ENCODE measurements around the gene GAD1.

The GAD1 gene

DNA sequence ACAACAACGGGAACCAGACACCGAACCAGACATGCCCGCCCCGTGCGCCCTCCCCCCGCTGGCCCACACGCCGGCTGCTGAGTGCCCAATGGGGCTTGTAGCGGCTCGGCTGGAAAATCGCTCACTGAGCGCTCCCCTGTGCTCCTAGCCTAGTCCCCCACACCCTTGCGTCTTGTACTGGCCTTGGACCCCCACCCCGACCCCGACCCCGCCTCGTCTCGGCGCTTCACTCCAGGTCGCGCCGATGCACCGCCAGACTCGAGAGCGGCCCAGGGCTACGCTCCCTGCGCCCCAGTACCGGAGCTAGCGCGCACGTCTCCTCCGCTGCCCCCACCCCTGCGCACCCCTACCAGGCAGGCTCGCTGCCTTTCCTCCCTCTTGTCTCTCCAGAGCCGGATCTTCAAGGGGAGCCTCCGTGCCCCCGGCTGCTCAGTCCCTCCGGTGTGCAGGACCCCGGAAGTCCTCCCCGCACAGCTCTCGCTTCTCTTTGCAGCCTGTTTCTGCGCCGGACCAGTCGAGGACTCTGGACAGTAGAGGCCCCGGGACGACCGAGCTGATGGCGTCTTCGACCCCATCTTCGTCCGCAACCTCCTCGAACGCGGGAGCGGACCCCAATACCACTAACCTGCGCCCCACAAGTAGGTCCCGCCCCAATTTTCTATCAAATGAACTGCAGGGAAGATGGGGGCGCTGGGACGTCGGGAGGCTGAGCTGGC, 1.5 kb downstream of the GAD1 start:
- no peak for DNase-seq (ENCODE audit: low read depth in 2 of 2)

- no peak for DNase-seq (ENCODE audit: low read depth in 2 of 2)
These were observed 2.2 kb downstream of the GAD1 start for GRCh38 chr2:170818752-170819470.

DNA sequence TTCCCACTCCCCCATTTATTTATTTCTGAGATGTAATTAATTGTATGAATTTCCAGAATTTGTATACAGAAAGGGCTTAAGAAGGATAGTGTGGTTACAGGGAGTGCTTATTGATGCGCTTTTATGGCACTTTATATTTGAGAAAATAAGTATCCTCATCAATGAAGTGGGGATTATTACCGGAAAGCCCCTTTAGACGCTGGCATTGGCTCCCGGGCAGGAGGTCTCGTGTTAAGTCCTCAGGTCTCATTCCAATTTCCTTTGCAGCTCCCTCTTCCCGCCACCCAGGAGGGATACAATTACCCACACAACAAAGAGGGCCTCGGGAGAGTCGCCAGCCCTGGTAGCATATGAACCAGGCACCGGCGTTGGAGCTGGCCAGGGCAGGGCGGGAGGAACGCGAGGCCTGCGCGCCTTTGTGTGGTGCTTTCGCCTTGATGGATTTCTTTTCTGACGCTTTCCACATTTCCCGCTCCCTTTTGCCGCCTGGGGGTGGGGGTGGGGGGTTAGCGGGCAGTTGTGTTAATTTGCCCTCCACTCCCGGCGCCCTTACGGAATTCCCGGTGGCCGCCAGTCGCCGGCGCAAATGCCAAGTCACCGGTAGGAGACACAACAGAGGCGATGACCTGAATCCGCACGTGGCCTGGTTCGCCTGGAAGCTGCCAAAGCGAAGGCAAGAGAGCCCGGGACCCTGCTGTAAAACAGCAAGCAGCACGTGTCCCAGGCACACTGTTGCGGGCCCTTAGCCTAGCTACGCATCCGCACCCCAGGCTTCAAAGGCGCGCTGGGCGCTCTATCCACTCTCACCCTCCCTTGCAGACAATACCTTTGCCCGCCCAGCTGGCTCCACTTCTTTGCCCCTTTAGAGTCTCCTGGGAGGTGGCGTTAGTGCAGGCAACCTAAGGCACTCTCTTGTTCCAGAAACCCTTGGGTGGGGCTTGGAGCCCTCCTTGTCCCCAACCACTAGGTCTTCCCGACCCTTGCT, 3.3 kb downstream of the GAD1 start:
- no peak for DNase-seq (ENCODE audit: low read depth in 2 of 2)

DNA sequence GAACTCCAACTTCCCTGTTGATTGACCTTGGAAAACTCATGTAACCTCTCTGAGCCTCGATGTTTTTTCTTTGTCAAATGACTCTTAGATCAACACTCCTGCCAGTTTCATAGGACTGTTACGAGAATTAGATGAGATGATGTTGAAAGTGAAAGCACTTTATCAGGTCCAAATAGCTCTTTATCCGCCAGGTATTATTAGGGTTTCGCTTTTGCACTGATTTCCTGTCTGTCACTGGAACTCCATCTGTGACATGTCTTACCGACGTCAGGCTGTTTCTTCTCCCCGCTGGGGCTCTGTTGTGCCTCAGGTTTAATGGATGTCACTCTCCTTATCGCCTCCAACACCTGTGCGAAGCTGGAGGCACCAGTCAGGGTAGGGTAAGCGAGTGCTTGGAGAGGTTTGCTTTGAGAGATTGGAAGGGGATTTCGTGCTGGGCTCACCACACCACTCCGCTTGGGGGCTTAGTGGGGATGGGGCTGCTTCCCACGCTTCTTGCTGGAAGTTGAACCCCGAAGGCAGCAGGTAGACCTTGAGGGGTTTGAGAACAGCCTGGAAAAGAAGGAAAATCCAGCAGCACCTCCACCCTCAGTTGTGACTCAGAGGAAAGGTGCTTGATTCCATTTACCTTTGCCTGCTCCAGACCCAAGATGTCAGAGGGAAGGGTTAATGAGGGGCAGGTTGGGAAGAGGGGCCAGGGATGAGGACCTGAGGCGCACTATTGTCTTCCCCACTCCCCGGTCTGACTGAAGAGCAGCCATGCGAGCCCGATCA, 4.3 kb downstream of the GAD1 start:
- no peak for DNase-seq (ENCODE audit: low read depth in 2 of 2)

- DNase-seq (ENCODE audit: low read depth in 2 of 2): no peak
These were observed 5.0 kb downstream of the GAD1 start for GRCh38 chr2:170821531-170822289.

DNA sequence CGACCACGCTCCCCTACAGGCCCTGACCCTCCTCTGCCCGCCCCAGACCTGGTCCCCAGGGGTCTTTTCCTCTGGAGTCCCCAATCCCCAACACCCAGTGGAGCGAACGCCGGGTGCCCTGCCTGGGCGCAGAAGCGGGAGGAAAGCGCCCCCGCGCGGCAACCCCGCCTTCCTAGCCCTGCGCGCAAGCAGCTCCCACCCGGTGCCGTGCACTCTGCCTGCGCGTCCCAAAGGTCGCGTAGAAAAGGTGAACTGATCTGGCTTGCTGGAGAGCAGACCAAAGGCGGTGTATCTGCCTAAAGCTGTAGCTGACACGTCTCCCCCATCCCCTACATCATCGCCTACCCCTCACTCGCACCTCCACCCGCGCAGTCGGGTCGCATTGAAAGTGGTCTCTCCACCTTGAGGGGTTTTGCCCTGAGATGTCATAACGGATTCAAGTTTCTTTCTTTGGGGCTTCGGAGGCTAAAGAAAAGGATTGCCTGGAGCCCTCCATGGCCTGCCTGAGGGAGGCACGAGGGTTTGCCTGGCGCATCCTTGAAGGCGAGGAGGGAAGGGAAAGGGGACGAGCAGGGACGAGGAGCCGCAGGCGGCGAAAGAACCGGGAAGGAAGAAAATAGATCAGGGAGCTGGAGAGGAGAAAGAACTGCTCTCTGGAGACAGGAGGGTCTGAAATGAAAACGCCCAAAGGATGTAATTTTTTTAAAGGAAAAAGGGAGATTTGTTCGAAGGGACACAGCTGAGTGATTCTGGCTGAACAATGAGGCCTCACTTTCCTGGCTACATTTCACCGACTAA, 5.8 kb downstream of the GAD1 start:
- no peak for DNase-seq (ENCODE audit: low read depth in 2 of 2)

- DNase-seq (ENCODE audit: low read depth in 2 of 2): no peak
These were observed 6.6 kb downstream of the GAD1 start for GRCh38 chr2:170823088-170823897.

DNA sequence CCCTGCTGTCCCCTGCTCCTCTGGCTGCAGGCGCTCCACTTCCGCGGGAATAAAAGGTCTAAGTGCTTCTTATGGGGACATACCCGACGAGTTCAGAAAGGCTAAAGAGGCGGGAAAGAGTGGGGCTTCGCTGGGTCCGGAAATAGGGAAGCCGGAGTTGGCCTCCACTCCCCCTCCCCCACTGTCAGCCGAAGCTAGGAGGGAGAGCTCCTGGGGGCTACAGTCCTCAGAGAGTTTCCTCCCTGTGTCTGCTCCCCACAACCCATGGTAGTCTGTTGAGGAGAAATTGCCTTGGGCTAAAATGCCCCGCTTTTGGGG, 7.2 kb downstream of the GAD1 start:
- no peak for DNase-seq (ENCODE audit: low read depth in 2 of 2)

DNA sequence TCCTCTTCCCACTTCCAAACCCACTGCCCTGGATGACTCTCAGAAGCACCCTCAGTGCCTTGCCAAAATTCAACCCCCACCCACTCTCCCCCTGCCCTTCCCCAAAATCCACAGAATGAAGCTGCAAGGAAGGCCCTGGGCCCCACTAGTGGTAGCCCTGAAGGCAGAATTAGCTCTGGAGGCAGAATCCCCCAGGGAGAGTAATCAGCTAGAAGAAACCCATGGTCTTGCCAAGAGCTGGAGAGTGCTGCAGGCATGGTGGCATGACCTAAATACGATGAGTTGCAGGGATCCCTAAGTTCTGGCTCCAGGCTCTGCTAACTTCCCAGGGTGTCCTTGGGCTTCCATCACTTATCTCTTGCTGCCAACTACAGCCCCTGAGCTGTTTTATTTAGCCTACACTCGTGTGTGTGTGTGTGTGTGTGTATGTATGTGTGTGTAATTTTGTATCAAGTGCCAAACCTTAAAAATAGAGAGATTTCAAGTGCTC, 7.9 kb downstream of the GAD1 start:
- no peak for DNase-seq (ENCODE audit: low read depth in 2 of 2)

DNA sequence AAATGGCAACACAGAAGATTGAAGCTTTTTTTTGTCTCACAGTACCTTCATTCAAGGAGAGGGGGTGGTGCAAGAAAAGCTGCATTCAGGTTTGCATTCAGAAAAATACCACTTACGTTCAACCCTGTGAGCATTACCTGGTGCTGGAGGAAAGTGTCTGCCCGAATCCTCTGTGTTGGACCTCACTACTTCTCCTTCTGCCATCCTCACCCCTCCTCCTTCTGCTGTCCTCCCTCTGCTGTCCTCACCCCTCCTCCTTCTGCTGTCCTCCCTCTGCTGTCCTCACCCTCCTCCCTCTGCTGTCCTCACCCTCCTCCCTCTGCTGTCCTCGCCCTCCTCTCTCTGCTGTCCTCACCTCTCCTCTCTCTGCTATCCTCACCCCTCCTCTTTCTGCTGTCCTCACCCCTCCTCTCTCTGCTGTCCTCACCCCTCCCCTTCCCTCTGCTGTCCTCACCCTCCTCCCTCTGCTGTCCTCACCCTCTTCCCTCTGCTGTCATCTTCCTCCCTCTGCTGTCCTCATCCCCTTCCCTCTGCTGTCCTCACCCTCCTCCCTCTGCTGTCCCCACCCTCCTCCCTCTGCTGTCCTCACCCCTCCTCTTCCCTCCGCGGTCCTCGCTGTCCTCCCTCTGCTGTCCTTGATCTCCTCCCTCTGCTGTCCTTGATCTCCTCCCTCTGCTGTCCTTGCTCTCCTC, 11.3 kb downstream of the GAD1 start:
- no peak for DNase-seq (ENCODE audit: low read depth in 2 of 2)

- DNase-seq (ENCODE audit: low read depth in 2 of 2): no peak
These were observed 11.8 kb downstream of the GAD1 start for GRCh38 chr2:170828533-170828916.

- DNase-seq (ENCODE audit: low read depth in 2 of 2): no peak
These were observed 12.3 kb downstream of the GAD1 start for GRCh38 chr2:170829036-170829435.

DNA sequence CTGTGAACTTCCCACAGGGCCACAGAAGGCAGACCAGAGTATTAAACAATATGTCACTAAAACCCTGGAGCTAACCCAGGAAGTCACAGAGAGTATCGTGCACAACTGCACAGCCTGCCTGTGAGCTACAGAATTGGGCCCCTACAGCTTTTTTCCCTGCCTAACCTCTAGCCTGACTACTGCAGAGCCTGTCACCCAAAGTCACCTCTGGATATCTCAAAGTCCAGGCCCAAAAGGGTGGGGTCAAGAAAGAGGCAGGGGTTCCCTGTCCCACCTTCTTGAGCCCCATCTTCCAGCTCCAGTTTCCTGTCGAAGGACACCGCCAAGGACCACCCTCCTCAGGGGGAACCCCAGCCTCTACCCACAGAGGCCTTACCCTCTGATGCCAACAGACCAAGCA, 13.5 kb downstream of the GAD1 start:
- no peak for DNase-seq (ENCODE audit: low read depth in 2 of 2)

DNA sequence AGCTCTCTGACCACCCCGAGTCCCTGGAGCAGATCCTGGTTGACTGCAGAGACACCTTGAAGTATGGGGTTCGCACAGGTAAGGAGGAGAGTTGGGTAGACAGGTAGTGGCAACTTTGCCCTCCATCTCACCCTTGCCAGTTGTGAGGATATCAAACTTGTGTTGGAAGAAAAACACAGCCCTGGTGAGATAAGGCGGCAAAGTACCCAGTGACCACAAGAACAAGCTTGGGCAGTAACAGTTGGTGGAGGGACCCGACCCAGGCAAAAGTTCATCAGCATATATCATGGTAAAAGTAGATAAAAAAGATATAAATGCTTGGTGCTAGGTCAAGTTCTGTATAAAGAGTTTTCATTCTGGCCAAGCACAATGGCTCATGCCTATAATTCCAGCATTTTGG, 14.4 kb downstream of the GAD1 start:
- no peak for DNase-seq (ENCODE audit: low read depth in 2 of 2)

GRCh38 chr2:170836027-170836426, 19.3 kb downstream of the GAD1 start:
- DNase-seq (ENCODE audit: low read depth in 2 of 2): no peak

DNA sequence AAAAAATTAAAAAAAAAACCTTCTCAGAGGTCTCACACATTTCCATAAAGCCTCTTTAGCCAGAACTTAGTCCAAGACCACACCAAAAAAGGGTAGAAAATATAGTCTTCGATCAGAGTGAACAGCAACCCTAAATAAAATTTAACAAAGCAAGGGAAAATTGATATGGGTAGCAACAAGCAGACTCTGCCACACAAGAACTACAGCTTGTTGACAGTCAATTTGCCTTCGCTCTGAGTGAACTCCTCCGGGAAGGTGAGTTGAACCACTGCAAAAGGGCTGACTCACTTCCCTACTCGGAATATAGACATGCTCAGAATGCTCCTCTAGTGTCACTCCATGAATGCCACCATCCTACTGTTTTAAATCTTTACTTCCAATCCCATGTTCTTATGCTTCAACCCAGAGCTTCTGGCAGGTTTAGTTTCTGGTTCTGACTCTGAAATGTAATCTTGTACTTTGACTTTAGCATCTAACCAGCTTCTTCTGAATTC, 24.1 kb downstream of the GAD1 start:
- no peak for DNase-seq (ENCODE audit: low read depth in 2 of 2)

DNA sequence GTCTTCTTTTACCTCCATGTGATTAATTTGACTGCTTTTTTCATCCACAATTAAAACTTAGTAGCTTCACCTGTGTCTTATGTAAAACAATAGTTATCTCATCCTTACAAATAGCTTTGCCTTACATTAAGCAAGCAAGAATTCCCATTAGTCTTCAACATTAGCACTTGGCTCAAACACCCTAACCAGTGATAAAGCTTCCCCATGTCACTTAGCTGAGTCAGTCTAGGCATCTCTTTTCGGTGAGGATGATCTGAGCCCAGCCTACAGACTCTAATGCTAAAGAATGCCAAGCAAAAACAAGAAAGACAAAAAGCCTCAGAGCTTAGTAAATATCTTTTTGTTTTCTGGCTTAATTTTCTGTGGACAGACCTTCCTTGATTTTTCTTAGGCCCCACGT, 26.1 kb downstream of the GAD1 start:
- no peak for DNase-seq (ENCODE audit: low read depth in 2 of 2)

GRCh38 chr2:170843656-170844055, 27.0 kb downstream of the GAD1 start:
- no peak for DNase-seq (ENCODE audit: low read depth in 2 of 2)
